ENCODE results near the gene BLVRA.

The BLVRA gene

GRCh38 chr7:43749383-43749940 lies 9.0 kb upstream of the BLVRA start:
- ChIA-PET CTCF (interaction anchor here (0.9 to 1.6 kb wide), 5 partner anchors 9 to 167 kb away, joined by 3 to 5 read pairs (median 3); partner anchors contain the start of genes BLVRA and STK17A), POLR2A (no interaction called here)
- no peak for DNase-seq (ENCODE audit: extremely low spot score)
- no peak for TF ChIP-seq CTCF (IDR thresholded peaks at IDR 0.05; ENCODE audit: control extremely low read depth, extremely low read depth, low read depth, missing control alignments)

GRCh38 chr7:43750016-43750887 lies 8.2 kb upstream of the BLVRA start:
- ChIA-PET POLR2A (interaction anchor here (0.6 kb wide), 1 partner anchor 168 kb away, joined by 4 read pairs; no protein-coding TSS in a partner anchor), CTCF (interaction anchor here (1.0 to 1.6 kb wide), 5 partner anchors 10 to 168 kb away, joined by 3 to 5 read pairs (median 5); partner anchors contain the start of gene STK17A)
- no peak for TF ChIP-seq CTCF (IDR thresholded peaks at IDR 0.05; ENCODE audit: control extremely low read depth, extremely low read depth, low read depth, missing control alignments)
- DNase-seq (ENCODE audit: extremely low spot score): no peak

- ChIA-PET CTCF (no interaction called here), POLR2A (no interaction called here)
- no peak for TF ChIP-seq CTCF (IDR thresholded peaks at IDR 0.05; ENCODE audit: control extremely low read depth, extremely low read depth, low read depth, missing control alignments)
- no peak for DNase-seq (ENCODE audit: extremely low spot score)
These were observed 6.1 kb upstream of the BLVRA start for GRCh38 chr7:43752411-43752810.

- DNase-seq (ENCODE audit: extremely low spot score): no peak
- no peak for TF ChIP-seq CTCF (IDR thresholded peaks at IDR 0.05; ENCODE audit: control extremely low read depth, extremely low read depth, low read depth, missing control alignments)
- ChIA-PET POLR2A (no interaction called here), CTCF (no interaction called here)
These were observed 5.1 kb upstream of the BLVRA start for GRCh38 chr7:43753271-43753810.

- TF ChIP-seq CTCF (IDR thresholded peaks at IDR 0.05; ENCODE audit: control extremely low read depth, extremely low read depth, low read depth, missing control alignments): no peak
- ChIA-PET CTCF (interaction anchor here (0.9 to 1.9 kb wide), 5 partner anchors 11 to 171 kb away, joined by 3 to 8 read pairs (median 4); partner anchors contain the start of gene STK17A), POLR2A (no interaction called here)
- DNase-seq (ENCODE audit: extremely low spot score): no peak
These were observed 4.6 kb upstream of the BLVRA start for GRCh38 chr7:43753843-43754242.

- CTCF ChIA-PET: interaction anchor here (0.9 to 1.9 kb wide), 6 partner anchors 9 to 172 kb away, joined by 3 to 8 read pairs (median 4); partner anchors contain the start of gene STK17A
These were observed 3.9 kb upstream of the BLVRA start for GRCh38 chr7:43754596-43754995.

More at GRCh38 chr7:43754596-43754995, 3.9 kb upstream of the BLVRA start:
- no peak for TF ChIP-seq CTCF (IDR thresholded peaks at IDR 0.05; ENCODE audit: control extremely low read depth, extremely low read depth, low read depth, missing control alignments)
- DNase-seq (ENCODE audit: extremely low spot score): no peak
- POLR2A ChIA-PET: interaction anchor here (0.6 kb wide), 1 partner anchor 1467 kb away, joined by 3 read pairs; no protein-coding TSS in a partner anchor

Data from GM10248 (cell line).